BJ (cell line): ENCODE results near the gene BHLHA9. TPM values are rescaled to one million over a fixed set of nuclear protein-coding genes. Genes with fewer than 3 reads are reported as not detected.

Experiments
- CTCF ChIA-PET: fragments of 350-600 bp; formaldehyde crosslinking; extraction: SDS; loops from one replicate; lab custom pipeline; 2021; ENCODE audit warnings: antibody characterized with exemption, inconsistent platforms; lab: Yijun Ruan, JAX
- POLR2A ChIA-PET: fragments of 300-600 bp; sonication (Branson Sonifier 250); formaldehyde crosslinking; extraction: SDS; loops from one replicate; lab custom pipeline; 2021; ENCODE audit warnings: antibody characterized with exemption; lab: Charles Lee
- DNase-seq: peaks from one replicate; pipeline ENCODE4 v3.0.0-alpha.2; 2011; ENCODE audit warnings: low read depth
- H3K27me3 ChIP-seq: 2 replicates; pipeline ENCODE4 v1.6.0; 2011; ENCODE audit warnings: low read length; ENCODE audit not compliant: control insufficient read depth, insufficient read depth
- H3K36me3 ChIP-seq: 2 replicates; pipeline ENCODE4 v1.5.1; 2011; ENCODE audit warnings: low read length; ENCODE audit not compliant: control insufficient read depth, insufficient read depth
- H3K4me3 ChIP-seq: 2 replicates; pipeline ENCODE4 v1.5.1; 2011; ENCODE audit warnings: low read depth, mild to moderate bottlenecking, control low read depth, low read length
- CTCF ChIP-seq: IDR thresholded peaks from 2 replicates; pipeline ENCODE4 v1.5.1; 2011; ENCODE audit warnings: low read depth, mild to moderate bottlenecking, control low read depth, inconsistent platforms, low read length, moderate library complexity; ENCODE audit not compliant: insufficient read depth
- polyA plus RNA-seq: library from polyadenylated mRNA; depleted of rRNA; stranded (reverse); fragments of >200 nt; gene quantifications from 2 replicates; pipeline ENCODE4 v1.2.3, GENCODE V29; 2011

Gene BHLHA9
- polyA plus RNA-seq, 1 experiment = not detected

- Histone ChIP-seq H3K36me3 (no peaks in the 10 kb centered on the region), H3K27me3 (peaks cover 7% of the 10 kb centered on the region), H3K4me3 (no peak overlapping the region)
- DNase-seq = no peak
- POLR2A ChIA-PET = no interaction called here
- CTCF ChIA-PET = interaction anchor here (0.8 to 0.9 kb wide), 2 partner anchors 60 to 242 kb away, joined by 3 read pairs; no protein-coding TSS in a partner anchor
- no peak for TF ChIP-seq CTCF
These were observed 3.4 kb downstream of the BHLHA9 start for GRCh38 chr17:1273492-1274244.

- no peak for DNase-seq
- POLR2A ChIA-PET = no interaction called here
- Histone ChIP-seq H3K36me3 (no peaks in the 10 kb centered on the region), H3K27me3 (peaks cover 8% of the 10 kb centered on the region), H3K4me3 (no peak overlapping the region)
- TF ChIP-seq CTCF = no peak
- CTCF ChIA-PET = no interaction called here
These were observed 4.0 kb downstream of the BHLHA9 start for GRCh38 chr17:1274245-1274608.

GRCh38 chr17:1275205-1275961 lies 5.1 kb downstream of the BHLHA9 start:
- ChIA-PET POLR2A (no interaction called here), CTCF (no interaction called here)
- H3K36me3 ChIP-seq = no peaks in the 10 kb centered on the region
- no peak for TF ChIP-seq CTCF
- DNase-seq = no peak
- H3K4me3 ChIP-seq = no peak overlapping the region
- H3K27me3 ChIP-seq = peaks cover 13% of the 10 kb centered on the region

- CTCF ChIA-PET = interaction anchor here (1.1 kb wide), 1 partner anchor 56 kb away, joined by 3 read pairs; no protein-coding TSS in a partner anchor
- H3K4me3 ChIP-seq = no peak overlapping the region
- H3K27me3 ChIP-seq = peaks cover 14% of the 10 kb centered on the region
- TF ChIP-seq CTCF = peak; percentile 92
- POLR2A ChIA-PET = no interaction called here
- DNase-seq = no peak
- no peaks in the 10 kb centered on the region for H3K36me3 ChIP-seq
These were observed 5.9 kb downstream of the BHLHA9 start for GRCh38 chr17:1275962-1276736.
